K562 (cell line): ENCODE measurements around the gene PMIS2. TPM values are rescaled to one million over a fixed set of nuclear protein-coding genes. Genes with fewer than 3 reads are reported as not detected.

Experiments used
- BRD4 ChIP-seq: fragments of 200-600 bp; sonication (generic); IDR thresholded peaks from 2 replicates; pipeline ENCODE4 v1.6.1; 2017; ENCODE audit warnings: inconsistent platforms
- FIP1L1 ChIP-seq: fragments of 200-400 bp; formaldehyde crosslinking; IDR thresholded peaks from 2 replicates; pipeline ENCODE4 v1.6.1; 2018; ENCODE audit warnings: mild to moderate bottlenecking, low read depth, low read length; ENCODE audit not compliant: poor library complexity, severe bottlenecking
- IRF2 ChIP-seq: sonication (generic); formaldehyde crosslinking; IDR thresholded peaks from 2 replicates; pipeline ENCODE4 v1.8.1; 2022; ENCODE audit warnings: mild to moderate bottlenecking, missing genetic modification reagents
- MCM3 ChIP-seq: fragments of 450-650 bp; IDR thresholded peaks from 2 replicates; pipeline ENCODE4 v1.6.1; 2016
- MTF1 ChIP-seq: fragments of 250-450 bp; sonication (Bioruptor Pico); IDR thresholded peaks from 2 replicates; pipeline ENCODE4 v1.9.0; 2021; ENCODE audit warnings: moderate library complexity, mild to moderate bottlenecking, inconsistent platforms, borderline replicate concordance
- MXI1 ChIP-seq: IDR thresholded peaks from 2 replicates; pipeline ENCODE4 v1.6.1; 2011; ENCODE audit warnings: low read depth, mild to moderate bottlenecking, improper control_type of control experiment, low read length
- PHF21A ChIP-seq: fragments of 450-650 bp; IDR thresholded peaks from 2 replicates; pipeline ENCODE4 v1.6.1; 2017; ENCODE audit warnings: low read depth, borderline replicate concordance
- ZBTB17 ChIP-seq: fragments of 450-650 bp; formaldehyde crosslinking; IDR thresholded peaks from 2 replicates; pipeline ENCODE4 v1.4.0; 2020; ENCODE audit warnings: mild to moderate bottlenecking
- ZNF584 ChIP-seq: fragments of 200-800 bp; sonication (Bioruptor generic); IDR thresholded peaks from 2 replicates; pipeline ENCODE4 v1.6.1; 2016; ENCODE audit warnings: low read depth, mild to moderate bottlenecking, missing genetic modification characterization, missing compliant biosample characterization
- polyA plus RNA-seq, 8 experiments: library from polyadenylated mRNA; depleted of rRNA in 4 of 8; stranded (reverse) in 5 of 8; unstranded in 3 of 8; fragments of >200 nt; fragmentation: Nextera tagmentation in 2 of 8; fragmentation: Illumina TruSeq in 1 of 8; extraction: Ambion mirVana in 2 of 8; extraction: Trizol in 1 of 8; gene quantifications; 2 replicates each; pipeline versions ENCODE4 v1.2.1 to v1.2.3, GENCODE V29; 2011 to 2014; ENCODE audit warnings: inconsistent platforms in 1 of 8, missing spikeins in 1 of 8
- total RNA-seq, 7 experiments: library from RNA; depleted of rRNA in 6 of 7; stranded (reverse); fragments of >200 nt in 6 of 7; fragmentation: Illumina TruSeq in 2 of 7; extraction: Trizol in 2 of 7; gene quantifications; 2 replicates each; pipeline versions ENCODE4 v1.2.1 to v1.2.3, GENCODE V29; 2011 to 2021; ENCODE audit warnings: low replicate concordance in 1 of 7
- TF ChIP-seq, protein P1 (sequence below): sonication (generic); formaldehyde crosslinking; IDR thresholded peaks from 2 replicates; pipeline ENCODE4 v1.8.0; 2022; ENCODE audit warnings: missing genetic modification reagents, mild to moderate bottlenecking, moderate library complexity, borderline replicate concordance
- TF ChIP-seq, protein P2 (sequence below): sonication (generic); formaldehyde crosslinking; IDR thresholded peaks from 2 replicates; pipeline ENCODE4 v1.8.0; 2022; ENCODE audit warnings: mild to moderate bottlenecking, missing genetic modification reagents
- TF ChIP-seq, protein P3 (sequence below): IDR thresholded peaks from 2 replicates; pipeline ENCODE4 v1.6.1; 2016; ENCODE audit warnings: missing genetic modification characterization, missing compliant biosample characterization
- TF ChIP-seq, protein P4 (sequence below): fragments of 450-650 bp; formaldehyde crosslinking; IDR thresholded peaks from 2 replicates; pipeline ENCODE4 v1.4.0; 2020; ENCODE audit warnings: mild to moderate bottlenecking
- TF ChIP-seq, protein P5 (sequence below): fragments of 250-450 bp; sonication (Bioruptor Pico); IDR thresholded peaks from 2 replicates; pipeline ENCODE4 v1.5.0; 2021; ENCODE audit warnings: mild to moderate bottlenecking, borderline replicate concordance

Gene PMIS2
- total and polyA plus RNA-seq, 9 of the 15 experiments (the other 6 are each of a cell fraction or from before 2014, with no cell fraction given), result not detected

DNA sequence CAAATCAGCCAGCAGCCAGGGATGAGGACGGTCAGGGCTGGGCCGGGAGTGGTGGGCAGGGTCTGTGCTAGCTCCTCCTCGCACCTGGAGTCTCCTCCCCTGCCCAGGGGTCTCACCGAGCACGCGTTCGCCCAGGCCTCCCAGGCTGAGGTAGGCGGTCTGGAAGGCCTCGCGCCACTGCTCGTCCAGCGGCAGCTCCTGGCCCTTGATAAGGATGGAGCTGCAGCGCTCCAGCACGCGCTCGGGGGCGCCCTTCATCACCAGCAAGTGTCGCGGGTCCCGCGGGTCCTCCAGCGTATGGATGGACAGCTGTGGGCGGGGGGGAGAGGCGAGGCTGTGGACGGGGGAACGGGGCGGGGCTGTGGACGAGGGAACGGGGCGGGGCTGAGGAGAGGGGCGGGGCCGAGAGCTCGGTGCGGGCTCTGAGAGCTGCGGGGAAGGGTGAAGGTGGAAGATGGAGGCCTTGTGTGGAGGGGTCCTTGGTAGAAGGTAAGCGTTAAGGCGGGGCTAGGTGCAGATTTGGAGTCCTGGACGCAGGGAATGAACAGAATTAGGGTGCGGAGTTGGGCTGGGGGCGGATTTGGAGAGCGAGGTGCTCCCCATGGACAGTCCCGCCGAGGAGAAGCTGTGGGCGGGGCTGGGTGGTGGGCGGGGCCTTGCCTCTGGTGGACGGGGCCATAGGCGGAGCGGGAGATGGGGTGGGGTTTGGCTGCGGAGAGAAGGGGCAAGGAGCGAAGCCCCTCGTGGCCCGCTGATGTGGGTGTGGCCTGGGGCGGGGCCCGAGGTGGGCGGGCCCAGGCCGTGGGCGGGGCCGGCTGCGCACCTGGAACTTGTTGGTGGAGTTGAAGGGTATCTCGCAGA, 28.2 kb upstream of the PMIS2 start (continued):
- TF ChIP-seq, protein P1, sequence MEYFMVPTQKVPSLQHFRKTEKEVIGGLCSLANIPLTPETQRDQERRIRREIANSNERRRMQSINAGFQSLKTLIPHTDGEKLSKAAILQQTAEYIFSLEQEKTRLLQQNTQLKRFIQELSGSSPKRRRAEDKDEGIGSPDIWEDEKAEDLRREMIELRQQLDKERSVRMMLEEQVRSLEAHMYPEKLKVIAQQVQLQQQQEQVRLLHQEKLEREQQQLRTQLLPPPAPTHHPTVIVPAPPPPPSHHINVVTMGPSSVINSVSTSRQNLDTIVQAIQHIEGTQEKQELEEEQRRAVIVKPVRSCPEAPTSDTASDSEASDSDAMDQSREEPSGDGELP (CRISPR knock-in tag), result peak; percentile 80
- TF ChIP-seq MCM3 (no peak), ZBTB17 (no peak), MXI1 (no peak), MTF1 (no peak), PHF21A (no peak), FIP1L1 (peak; percentile 15), IRF2 (CRISPR knock-in tag) (no peak), BRD4 (no peak), ZNF584 (CRISPR knock-in tag) (no peak)
- TF ChIP-seq, protein P2, sequence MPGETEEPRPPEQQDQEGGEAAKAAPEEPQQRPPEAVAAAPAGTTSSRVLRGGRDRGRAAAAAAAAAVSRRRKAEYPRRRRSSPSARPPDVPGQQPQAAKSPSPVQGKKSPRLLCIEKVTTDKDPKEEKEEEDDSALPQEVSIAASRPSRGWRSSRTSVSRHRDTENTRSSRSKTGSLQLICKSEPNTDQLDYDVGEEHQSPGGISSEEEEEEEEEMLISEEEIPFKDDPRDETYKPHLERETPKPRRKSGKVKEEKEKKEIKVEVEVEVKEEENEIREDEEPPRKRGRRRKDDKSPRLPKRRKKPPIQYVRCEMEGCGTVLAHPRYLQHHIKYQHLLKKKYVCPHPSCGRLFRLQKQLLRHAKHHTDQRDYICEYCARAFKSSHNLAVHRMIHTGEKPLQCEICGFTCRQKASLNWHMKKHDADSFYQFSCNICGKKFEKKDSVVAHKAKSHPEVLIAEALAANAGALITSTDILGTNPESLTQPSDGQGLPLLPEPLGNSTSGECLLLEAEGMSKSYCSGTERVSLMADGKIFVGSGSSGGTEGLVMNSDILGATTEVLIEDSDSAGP (CRISPR knock-in tag), result no peak
- TF ChIP-seq, protein P3, sequence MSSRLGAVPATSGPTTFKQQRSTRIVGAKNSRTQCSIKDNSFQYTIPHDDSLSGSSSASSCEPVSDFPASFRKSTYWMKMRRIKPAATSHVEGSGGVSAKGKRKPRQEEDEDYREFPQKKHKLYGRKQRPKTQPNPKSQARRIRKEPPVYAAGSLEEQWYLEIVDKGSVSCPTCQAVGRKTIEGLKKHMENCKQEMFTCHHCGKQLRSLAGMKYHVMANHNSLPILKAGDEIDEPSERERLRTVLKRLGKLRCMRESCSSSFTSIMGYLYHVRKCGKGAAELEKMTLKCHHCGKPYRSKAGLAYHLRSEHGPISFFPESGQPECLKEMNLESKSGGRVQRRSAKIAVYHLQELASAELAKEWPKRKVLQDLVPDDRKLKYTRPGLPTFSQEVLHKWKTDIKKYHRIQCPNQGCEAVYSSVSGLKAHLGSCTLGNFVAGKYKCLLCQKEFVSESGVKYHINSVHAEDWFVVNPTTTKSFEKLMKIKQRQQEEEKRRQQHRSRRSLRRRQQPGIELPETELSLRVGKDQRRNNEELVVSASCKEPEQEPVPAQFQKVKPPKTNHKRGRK (tag), result no peak
- TF ChIP-seq, protein P4, sequence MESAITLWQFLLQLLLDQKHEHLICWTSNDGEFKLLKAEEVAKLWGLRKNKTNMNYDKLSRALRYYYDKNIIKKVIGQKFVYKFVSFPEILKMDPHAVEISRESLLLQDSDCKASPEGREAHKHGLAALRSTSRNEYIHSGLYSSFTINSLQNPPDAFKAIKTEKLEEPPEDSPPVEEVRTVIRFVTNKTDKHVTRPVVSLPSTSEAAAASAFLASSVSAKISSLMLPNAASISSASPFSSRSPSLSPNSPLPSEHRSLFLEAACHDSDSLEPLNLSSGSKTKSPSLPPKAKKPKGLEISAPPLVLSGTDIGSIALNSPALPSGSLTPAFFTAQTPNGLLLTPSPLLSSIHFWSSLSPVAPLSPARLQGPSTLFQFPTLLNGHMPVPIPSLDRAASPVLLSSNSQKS (CRISPR knock-in tag), result no peak
- TF ChIP-seq, protein P5, sequence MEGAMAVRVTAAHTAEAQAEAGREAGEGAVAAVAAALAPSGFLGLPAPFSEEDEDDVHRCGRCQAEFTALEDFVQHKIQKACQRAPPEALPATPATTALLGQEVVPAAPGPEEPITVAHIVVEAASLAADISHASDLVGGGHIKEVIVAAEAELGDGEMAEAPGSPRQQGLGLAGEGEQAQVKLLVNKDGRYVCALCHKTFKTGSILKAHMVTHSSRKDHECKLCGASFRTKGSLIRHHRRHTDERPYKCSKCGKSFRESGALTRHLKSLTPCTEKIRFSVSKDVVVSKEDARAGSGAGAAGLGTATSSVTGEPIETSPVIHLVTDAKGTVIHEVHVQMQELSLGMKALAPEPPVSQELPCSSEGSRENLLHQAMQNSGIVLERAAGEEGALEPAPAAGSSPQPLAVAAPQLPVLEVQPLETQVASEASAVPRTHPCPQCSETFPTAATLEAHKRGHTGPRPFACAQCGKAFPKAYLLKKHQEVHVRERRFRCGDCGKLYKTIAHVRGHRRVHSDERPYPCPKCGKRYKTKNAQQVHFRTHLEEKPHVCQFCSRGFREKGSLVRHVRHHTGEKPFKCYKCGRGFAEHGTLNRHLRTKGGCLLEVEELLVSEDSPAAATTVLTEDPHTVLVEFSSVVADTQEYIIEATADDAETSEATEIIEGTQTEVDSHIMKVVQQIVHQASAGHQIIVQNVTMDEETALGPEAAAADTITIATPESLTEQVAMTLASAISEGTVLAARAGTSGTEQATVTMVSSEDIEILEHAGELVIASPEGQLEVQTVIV (CRISPR knock-in tag), result no peak
